Tibial nerve (tissue), 4 donors: ENCODE measurements around the gene CMC4.

Experiments used
- CTCF ChIP-seq, 5 experiments: fragments of 200-600 bp in 3 of 5; fragments of 450-650 bp in 2 of 5; sonication (generic) in 3 of 5; IDR thresholded peaks; one replicate each; pipeline ENCODE4 v1.5.1; 2016 to 2019; ENCODE audit warnings: antibody characterized with exemption in 5 of 5, mild to moderate bottlenecking in 3 of 5, moderate library complexity in 2 of 5
- EP300 ChIP-seq, 2 donors: sonication (generic); formaldehyde crosslinking; IDR thresholded peaks; one replicate each; pipeline ENCODE4 v1.6.1; 2017; ENCODE audit warnings: antibody characterized with exemption in 2 of 2, mild to moderate bottlenecking in 1 of 2
- POLR2A ChIP-seq, 2 donors: fragments of 450-650 bp; IDR thresholded peaks; one replicate each; pipeline ENCODE4 v1.6.1; 2017; ENCODE audit warnings: antibody characterized with exemption in 2 of 2, mild to moderate bottlenecking in 2 of 2, moderate library complexity in 2 of 2

GRCh38 chrX:155022585-155022984 lies 48.4 kb downstream of the CMC4 start, which contains the start of gene F8:
- TF ChIP-seq CTCF (IDR thresholded peaks at IDR 0.05) (no peak), POLR2A (IDR thresholded peaks at IDR 0.05) (no peak), EP300 (IDR thresholded peaks at IDR 0.05) (no peak)
